ENCODE measurements around the gene RECQL. TPM values are rescaled to one million over a fixed set of nuclear protein-coding genes. Genes with fewer than 3 reads are reported as not detected.
"Not testable (repeated sequence)": the region's sequence is repeated elsewhere in the genome, so short reads cannot be mapped to it uniquely, and the experiment has no call there.

Gene RECQL
- total RNA-seq, 1 experiment from 2014 or later, result 42.3 TPM

DNA sequence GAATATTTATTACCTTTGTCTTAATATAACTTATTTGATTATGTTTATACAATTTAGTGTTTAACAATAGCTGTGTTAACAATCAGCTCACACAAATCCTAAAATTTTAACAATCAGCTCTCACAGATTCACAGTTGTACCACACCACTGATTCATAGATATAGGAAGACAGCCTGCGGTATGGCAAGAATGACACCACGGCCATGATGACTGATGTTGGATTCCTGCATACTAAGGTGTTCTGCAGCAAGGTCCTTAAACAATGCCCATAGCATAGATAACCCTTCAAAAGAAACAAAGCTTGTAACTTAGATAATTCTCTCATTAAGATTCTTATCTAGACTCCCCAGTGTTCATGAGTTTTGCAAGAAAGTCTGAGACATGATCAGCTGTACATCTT, 67.9 kb downstream of the RECQL start:
- intact Hi-C loops (cut with micrococcal nuclease; ENCODE audit: unreplicated experiment) (no loop called here), in situ Hi-C loops (cut with HindIII; ENCODE audit: low pct_unique_long_range_greater_than_20kb, low sequenced_read_pairs) (no loop called here)
- ChIA-PET CTCF (no interaction called here), POLR2A (no interaction called here)
- no peak for ATAC-seq
- Histone ChIP-seq H3K9me3 (ENCODE audit: control insufficient read depth, insufficient read depth, low read depth, low read length) (no peaks in the 10 kb centered on the region), H3K27me3 (ENCODE audit: control insufficient read depth, insufficient read depth, low read length) (no peaks in the 10 kb centered on the region; the same call in 1 of the 2 replicates), H3K27ac (ENCODE audit: low read length) (no peak overlapping the region), H3K4me1 (ENCODE audit: control insufficient read depth, insufficient read depth, low read length) (no peaks in the 10 kb centered on the region; the same call in 1 of the 2 replicates), H3K36me3 (ENCODE audit: control insufficient read depth, insufficient read depth, low read length) (peaks cover 2% of the 10 kb centered on the region), H3K4me3 (ENCODE audit: low read depth in 2 of 2, low read length in 2 of 2) (no peak overlapping the region)
- no peak for TF ChIP-seq SIN3A (IDR thresholded peaks at IDR 0.05; ENCODE audit: borderline replicate concordance, insufficient read depth, low read depth, low read length)
- TF ChIP-seq, protein P1, sequence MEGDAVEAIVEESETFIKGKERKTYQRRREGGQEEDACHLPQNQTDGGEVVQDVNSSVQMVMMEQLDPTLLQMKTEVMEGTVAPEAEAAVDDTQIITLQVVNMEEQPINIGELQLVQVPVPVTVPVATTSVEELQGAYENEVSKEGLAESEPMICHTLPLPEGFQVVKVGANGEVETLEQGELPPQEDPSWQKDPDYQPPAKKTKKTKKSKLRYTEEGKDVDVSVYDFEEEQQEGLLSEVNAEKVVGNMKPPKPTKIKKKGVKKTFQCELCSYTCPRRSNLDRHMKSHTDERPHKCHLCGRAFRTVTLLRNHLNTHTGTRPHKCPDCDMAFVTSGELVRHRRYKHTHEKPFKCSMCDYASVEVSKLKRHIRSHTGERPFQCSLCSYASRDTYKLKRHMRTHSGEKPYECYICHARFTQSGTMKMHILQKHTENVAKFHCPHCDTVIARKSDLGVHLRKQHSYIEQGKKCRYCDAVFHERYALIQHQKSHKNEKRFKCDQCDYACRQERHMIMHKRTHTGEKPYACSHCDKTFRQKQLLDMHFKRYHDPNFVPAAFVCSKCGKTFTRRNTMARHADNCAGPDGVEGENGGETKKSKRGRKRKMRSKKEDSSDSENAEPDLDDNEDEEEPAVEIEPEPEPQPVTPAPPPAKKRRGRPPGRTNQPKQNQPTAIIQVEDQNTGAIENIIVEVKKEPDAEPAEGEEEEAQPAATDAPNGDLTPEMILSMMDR (IDR thresholded peaks at IDR 0.05), result no peak
- no peak for TF ChIP-seq POLR2AphosphoS5 (IDR thresholded peaks at IDR 0.05; ENCODE audit: low read depth, low read length)
- no peak for TF ChIP-seq TCF7L2 (IDR thresholded peaks at IDR 0.05; ENCODE audit: low read depth, low read length)
- no peak for DNase-seq (ENCODE audit: low read depth, low spot score)
- BruUV-seq (replicated peaks), result no TSS peak

DNA sequence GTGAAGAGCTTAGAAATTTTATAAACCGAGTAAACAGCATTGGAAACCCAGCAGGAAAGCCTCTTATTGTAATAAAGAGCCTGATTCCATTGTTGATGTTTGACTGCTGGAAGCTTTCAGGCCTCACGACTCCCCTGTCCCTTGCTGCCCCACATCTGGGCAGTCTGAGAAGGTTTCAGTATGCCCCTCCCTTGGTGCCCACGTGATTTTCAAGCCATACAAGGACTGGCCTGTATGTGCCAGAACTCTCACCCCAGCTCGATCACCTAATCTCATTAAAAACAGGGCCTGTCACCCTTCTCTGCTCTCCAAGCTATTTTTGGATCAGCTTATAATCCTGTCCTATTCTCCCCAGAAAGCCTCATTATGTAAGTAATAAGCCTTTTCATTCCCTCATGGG, 71.4 kb downstream of the RECQL start:
- TF ChIP-seq POLR2AphosphoS5 (IDR thresholded peaks at IDR 0.05; ENCODE audit: low read depth, low read length) (no peak), TCF7L2 (IDR thresholded peaks at IDR 0.05; ENCODE audit: low read depth, low read length) (no peak), SIN3A (IDR thresholded peaks at IDR 0.05; ENCODE audit: borderline replicate concordance, insufficient read depth, low read depth, low read length) (no peak)
- TF ChIP-seq, protein P1 (IDR thresholded peaks at IDR 0.05), result no peak
- Histone ChIP-seq H3K4me3 (ENCODE audit: low read depth in 2 of 2, low read length in 2 of 2) (no peak overlapping the region), H3K36me3 (ENCODE audit: control insufficient read depth, insufficient read depth, low read length) (no peaks in the 10 kb centered on the region), H3K4me1 (ENCODE audit: control insufficient read depth, insufficient read depth, low read length) (no peaks in the 10 kb centered on the region), H3K9me3 (ENCODE audit: control insufficient read depth, insufficient read depth, low read depth, low read length) (no peaks in the 10 kb centered on the region), H3K27ac (ENCODE audit: low read length) (no peak overlapping the region), H3K27me3 (ENCODE audit: control insufficient read depth, insufficient read depth, low read length) (no peaks in the 10 kb centered on the region)
- ATAC-seq, result no peak
- intact Hi-C loops (cut with micrococcal nuclease; ENCODE audit: unreplicated experiment) (no loop called here), in situ Hi-C loops (cut with HindIII; ENCODE audit: low pct_unique_long_range_greater_than_20kb, low sequenced_read_pairs) (no loop called here)
- POLR2A ChIA-PET, result no interaction called here
- no TSS peak for BruUV-seq (replicated peaks)
- CTCF ChIA-PET, result interaction anchor here (1.0 kb wide), 1 partner anchor 20 kb away, joined by 3 read pairs; no protein-coding TSS in a partner anchor
- no peak for DNase-seq (ENCODE audit: low read depth, low spot score)

DNA sequence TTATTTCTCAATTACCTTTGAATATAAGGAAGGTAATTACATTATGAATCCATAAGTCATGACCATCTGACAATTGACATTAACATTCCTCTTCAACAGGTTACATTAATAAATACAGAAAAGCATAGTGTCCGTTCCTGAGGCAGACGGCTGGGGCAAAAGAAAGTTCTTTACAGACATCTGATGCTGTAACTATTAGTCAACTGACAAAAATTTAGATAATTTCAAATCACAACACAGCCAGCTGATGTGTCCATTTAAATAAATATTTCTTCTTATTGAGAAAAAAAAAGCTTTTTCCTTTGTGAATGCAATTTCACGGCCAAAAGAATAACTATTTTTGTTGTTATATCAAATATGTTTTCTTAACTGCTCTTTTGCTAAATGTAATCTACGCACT, 73.2 kb downstream of the RECQL start:
- CTCF ChIA-PET, result no interaction called here
- no peaks in the 10 kb centered on the region for H3K36me3 ChIP-seq (ENCODE audit: control insufficient read depth, insufficient read depth, low read length)
- no peaks in the 10 kb centered on the region for H3K9me3 ChIP-seq (ENCODE audit: control insufficient read depth, insufficient read depth, low read depth, low read length)
- DNase-seq (ENCODE audit: low read depth, low spot score) (no peak), ATAC-seq (no peak)
- TF ChIP-seq POLR2AphosphoS5 (IDR thresholded peaks at IDR 0.05; ENCODE audit: low read depth, low read length) (no peak), SIN3A (IDR thresholded peaks at IDR 0.05; ENCODE audit: borderline replicate concordance, insufficient read depth, low read depth, low read length) (no peak), TCF7L2 (IDR thresholded peaks at IDR 0.05; ENCODE audit: low read depth, low read length) (no peak)
- TF ChIP-seq, protein P1 (IDR thresholded peaks at IDR 0.05), result no peak
- TF ChIP-seq, protein P2, sequence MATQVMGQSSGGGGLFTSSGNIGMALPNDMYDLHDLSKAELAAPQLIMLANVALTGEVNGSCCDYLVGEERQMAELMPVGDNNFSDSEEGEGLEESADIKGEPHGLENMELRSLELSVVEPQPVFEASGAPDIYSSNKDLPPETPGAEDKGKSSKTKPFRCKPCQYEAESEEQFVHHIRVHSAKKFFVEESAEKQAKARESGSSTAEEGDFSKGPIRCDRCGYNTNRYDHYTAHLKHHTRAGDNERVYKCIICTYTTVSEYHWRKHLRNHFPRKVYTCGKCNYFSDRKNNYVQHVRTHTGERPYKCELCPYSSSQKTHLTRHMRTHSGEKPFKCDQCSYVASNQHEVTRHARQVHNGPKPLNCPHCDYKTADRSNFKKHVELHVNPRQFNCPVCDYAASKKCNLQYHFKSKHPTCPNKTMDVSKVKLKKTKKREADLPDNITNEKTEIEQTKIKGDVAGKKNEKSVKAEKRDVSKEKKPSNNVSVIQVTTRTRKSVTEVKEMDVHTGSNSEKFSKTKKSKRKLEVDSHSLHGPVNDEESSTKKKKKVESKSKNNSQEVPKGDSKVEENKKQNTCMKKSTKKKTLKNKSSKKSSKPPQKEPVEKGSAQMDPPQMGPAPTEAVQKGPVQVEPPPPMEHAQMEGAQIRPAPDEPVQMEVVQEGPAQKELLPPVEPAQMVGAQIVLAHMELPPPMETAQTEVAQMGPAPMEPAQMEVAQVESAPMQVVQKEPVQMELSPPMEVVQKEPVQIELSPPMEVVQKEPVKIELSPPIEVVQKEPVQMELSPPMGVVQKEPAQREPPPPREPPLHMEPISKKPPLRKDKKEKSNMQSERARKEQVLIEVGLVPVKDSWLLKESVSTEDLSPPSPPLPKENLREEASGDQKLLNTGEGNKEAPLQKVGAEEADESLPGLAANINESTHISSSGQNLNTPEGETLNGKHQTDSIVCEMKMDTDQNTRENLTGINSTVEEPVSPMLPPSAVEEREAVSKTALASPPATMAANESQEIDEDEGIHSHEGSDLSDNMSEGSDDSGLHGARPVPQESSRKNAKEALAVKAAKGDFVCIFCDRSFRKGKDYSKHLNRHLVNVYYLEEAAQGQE (IDR thresholded peaks at IDR 0.05; ENCODE audit: insufficient read depth in 1 of 2, low read depth in 2 of 2, low read length in 1 of 2), result no peak
- no peaks in the 10 kb centered on the region for H3K4me1 ChIP-seq (ENCODE audit: control insufficient read depth, insufficient read depth, low read length)
- BruUV-seq (replicated peaks), result no TSS peak
- intact Hi-C loops (cut with micrococcal nuclease; ENCODE audit: unreplicated experiment) (no loop called here), in situ Hi-C loops (cut with HindIII; ENCODE audit: low pct_unique_long_range_greater_than_20kb, low sequenced_read_pairs) (no loop called here)
- H3K4me3 ChIP-seq (ENCODE audit: low read depth in 2 of 2, low read length in 2 of 2), result no peak overlapping the region
- H3K27ac ChIP-seq (ENCODE audit: low read length), result no peak overlapping the region
- POLR2A ChIA-PET, result no interaction called here
- no peaks in the 10 kb centered on the region for H3K27me3 ChIP-seq (ENCODE audit: control insufficient read depth, insufficient read depth, low read length)

DNA sequence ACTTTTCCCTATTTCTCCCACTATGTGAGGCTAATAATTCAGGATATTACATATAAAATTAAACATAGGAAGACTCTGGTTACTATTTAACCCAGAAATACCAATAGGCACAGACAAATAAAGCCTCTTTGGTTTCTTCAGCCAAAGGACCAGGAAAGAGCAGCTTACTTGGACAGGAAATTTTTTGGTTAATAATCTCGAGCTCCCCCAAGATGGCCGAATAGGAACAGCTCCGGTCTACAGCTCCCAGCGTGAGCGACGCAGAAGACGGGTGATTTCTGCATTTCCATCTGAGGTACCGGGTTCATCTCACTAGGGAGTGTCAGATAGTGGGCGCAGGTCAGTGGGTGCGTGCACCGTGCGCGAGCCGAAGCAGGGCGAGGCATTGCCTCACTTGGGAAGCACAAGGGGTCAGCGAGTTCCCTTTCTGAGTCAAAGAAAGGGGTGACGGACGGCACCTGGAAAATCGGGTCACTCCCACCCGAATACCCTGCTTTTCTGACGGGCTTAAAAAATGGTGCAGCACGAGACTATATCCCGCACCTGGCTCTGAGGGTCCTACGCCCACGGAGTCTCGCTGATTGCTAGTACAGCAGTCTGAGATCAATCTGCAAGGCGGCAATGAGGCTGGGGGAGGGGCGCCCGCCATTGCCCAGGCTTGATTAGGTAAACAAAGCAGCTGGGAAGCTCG, 82.3 kb downstream of the RECQL start:
- intact Hi-C loops (cut with micrococcal nuclease; ENCODE audit: unreplicated experiment); H3K9me3 ChIP-seq (ENCODE audit: control insufficient read depth, insufficient read depth, low read depth, low read length); in situ Hi-C loops (cut with HindIII; ENCODE audit: low pct_unique_long_range_greater_than_20kb, low sequenced_read_pairs); H3K27ac ChIP-seq (ENCODE audit: low read length); H3K36me3 ChIP-seq (ENCODE audit: control insufficient read depth, insufficient read depth, low read length); H3K4me1 ChIP-seq (ENCODE audit: control insufficient read depth, insufficient read depth, low read length); CTCF ChIA-PET; DNase-seq (ENCODE audit: low read depth, low spot score); H3K4me3 ChIP-seq (ENCODE audit: low read depth in 2 of 2, low read length in 2 of 2); H3K27me3 ChIP-seq (ENCODE audit: control insufficient read depth, insufficient read depth, low read length); BruUV-seq (replicated peaks); ATAC-seq; POLR2A ChIA-PET: not testable (repeated sequence)
